Endothelial cell of umbilical vein (primary cell): ENCODE measurements around the gene CCNY. TPM values are rescaled to one million over a fixed set of nuclear protein-coding genes. Genes with fewer than 3 reads are reported as not detected.

Experiments
- BruUV-seq: library from RNA; stranded (reverse); fragments of 400-500 nt; replicated peaks from 2 replicates; lab custom pipeline; 2021; lab: Mats Ljungman, UMichigan
- CTCF ChIA-PET: fragments of 300-600, 350-600 bp; sonication (Branson Sonifier 250); formaldehyde crosslinking; loops from one replicate; lab custom pipeline; 2021; ENCODE audit warnings: antibody characterized with exemption, inconsistent platforms; lab: Charles Lee
- POLR2A ChIA-PET: fragments of 300-600, 350-600 bp; sonication (Branson Sonifier 250); formaldehyde crosslinking; loops from one replicate; lab custom pipeline; 2021; ENCODE audit warnings: antibody characterized with exemption, inconsistent platforms; lab: Charles Lee
- DNase-seq: peaks from one replicate; pipeline ENCODE4 v3.0.0-alpha.2; 2011; ENCODE audit warnings: low read depth, low spot score
- FAIRE-seq: peaks from 2 replicates; lab custom pipeline; 2011; peaks lifted over from hg19 to GRCh38; lab: Jason Lieb, UNC
- H2AFZ ChIP-seq: 2 replicates; pipeline ENCODE4 v1.6.0; 2012; ENCODE audit warnings: low read depth, low read length, control low read depth, inconsistent platforms
- H3K27ac ChIP-seq: 2 replicates; pipeline ENCODE4 v1.5.1; 2011; ENCODE audit warnings: low read depth, mild to moderate bottlenecking, control low read depth, low read length, moderate library complexity; ENCODE audit not compliant: insufficient read depth
- H3K27me3 ChIP-seq, 2 experiments: 2 replicates each; pipeline versions ENCODE4 v1.6.0 to v1.6.1; 2011; ENCODE audit warnings: low read length in 2 of 2, mixed read lengths in 1 of 2; ENCODE audit not compliant: control insufficient read depth in 2 of 2, insufficient read depth in 2 of 2
- H3K36me3 ChIP-seq, 2 experiments: 2 replicates in 1 of 2; 3 replicates in 1 of 2; pipeline ENCODE4 v1.5.1; 2011; ENCODE audit warnings: low read length in 2 of 2, mild to moderate bottlenecking in 1 of 2, moderate library complexity in 1 of 2; ENCODE audit not compliant: control insufficient read depth in 2 of 2, insufficient read depth in 2 of 2; ENCODE audit errors: extremely low read depth in 1 of 2
- H3K4me1 ChIP-seq: 3 replicates; pipeline ENCODE4 v1.5.1; 2011; ENCODE audit warnings: mild to moderate bottlenecking, low read length; ENCODE audit not compliant: control insufficient read depth, insufficient read depth; ENCODE audit errors: extremely low read depth
- H3K4me2 ChIP-seq: 2 replicates; pipeline ENCODE4 v1.6.1; 2011; ENCODE audit warnings: low read length, control low read depth, mixed read lengths; ENCODE audit not compliant: insufficient read depth
- H3K4me3 ChIP-seq, 3 experiments: fragments of 200-600 bp in 1 of 3; sonication (generic), shearing (Covaris generic) in 1 of 3; replicated peaks in 1 of 3; 2 replicates each; pipeline ENCODE4 v1.5.1; 2011 to 2016; ENCODE audit warnings: control low read depth in 3 of 3, low read length in 3 of 3, mild to moderate bottlenecking in 2 of 3, inconsistent platforms in 1 of 3, low read depth in 1 of 3, moderate library complexity in 1 of 3; ENCODE audit not compliant: insufficient read depth in 1 of 3
- H3K79me2 ChIP-seq: 2 replicates; pipeline ENCODE4 v1.6.0; 2012; ENCODE audit warnings: low read length, inconsistent platforms; ENCODE audit not compliant: control insufficient read depth, insufficient read depth
- H3K9ac ChIP-seq: replicated peaks from 2 replicates; pipeline ENCODE3; 2011; ENCODE audit warnings: low read length, control low read depth; ENCODE audit not compliant: insufficient read depth; ENCODE audit errors: extremely low read depth
- H3K9me1 ChIP-seq: replicated peaks from 3 replicates; pipeline ENCODE4 v1.6.0; 2011; ENCODE audit warnings: mild to moderate bottlenecking, low read length; ENCODE audit not compliant: control insufficient read depth, insufficient read depth; ENCODE audit errors: extremely low read depth
- H3K9me3 ChIP-seq: replicated peaks from 2 replicates; pipeline ENCODE4 v1.5.1; 2012; ENCODE audit warnings: low read length, inconsistent platforms; ENCODE audit not compliant: control insufficient read depth, insufficient read depth
- H4K20me1 ChIP-seq: replicated peaks from 2 replicates; pipeline ENCODE3; 2011; ENCODE audit warnings: mild to moderate bottlenecking, low read length; ENCODE audit not compliant: control insufficient read depth, insufficient read depth; ENCODE audit errors: extremely low read depth
- CTCF ChIP-seq, 2 donors: IDR thresholded peaks; 1 replicate in 1 of 2; 2 replicates in 1 of 2; pipeline ENCODE4 v1.5.1; 2011; ENCODE audit warnings: low read length in 2 of 2, mild to moderate bottlenecking in 2 of 2, moderate library complexity in 2 of 2, control low read depth in 1 of 2, inconsistent platforms in 1 of 2, low read depth in 1 of 2; ENCODE audit not compliant: insufficient read depth in 1 of 2; ENCODE audit errors: extremely low read depth in 1 of 2
- EZH2 ChIP-seq: IDR thresholded peaks from 2 replicates; pipeline ENCODE4 v1.6.1; 2012; ENCODE audit warnings: borderline replicate concordance, low read depth, mild to moderate bottlenecking, moderate library complexity, low read length, inconsistent platforms; ENCODE audit not compliant: severe bottlenecking
- FOS ChIP-seq: IDR thresholded peaks from 2 replicates; pipeline ENCODE4 v1.6.1; 2011; ENCODE audit warnings: mild to moderate bottlenecking, low read length, moderate library complexity, borderline replicate concordance; ENCODE audit not compliant: insufficient read depth
- GATA2 ChIP-seq: IDR thresholded peaks from 2 replicates; pipeline ENCODE4 v1.7.0; 2011; ENCODE audit warnings: low read depth, mild to moderate bottlenecking, moderate library complexity, mixed read lengths, low read length; ENCODE audit not compliant: insufficient read length, insufficient read depth
- JUN ChIP-seq: IDR thresholded peaks from 2 replicates; pipeline ENCODE4 v1.6.1; 2011; ENCODE audit warnings: borderline replicate concordance, low read depth; ENCODE audit not compliant: insufficient read length, insufficient read depth
- MAX ChIP-seq: IDR thresholded peaks from 2 replicates; pipeline ENCODE4 v1.6.1; 2011; ENCODE audit not compliant: insufficient read depth, insufficient read length
- MYC ChIP-seq: IDR thresholded peaks from one replicate; pipeline ENCODE4 v1.6.1; 2011; ENCODE audit warnings: mild to moderate bottlenecking, low read depth, low read length
- POLR2A ChIP-seq: IDR thresholded peaks from 2 replicates; pipeline ENCODE4 v1.6.1; 2012; ENCODE audit warnings: low read depth, mild to moderate bottlenecking, control low read depth, low read length
- POLR2AphosphoS5 ChIP-seq: IDR thresholded peaks from 2 replicates; pipeline ENCODE4 v1.6.1; 2012; ENCODE audit warnings: low read depth, mild to moderate bottlenecking, control low read depth, low read length, moderate library complexity; ENCODE audit not compliant: insufficient read depth
- dilution Hi-C: fragments of 300-500 bp; cut with MboI; formaldehyde crosslinking; loops from one replicate; pipeline ENCODE4 v1.15.0; 2019; ENCODE audit warnings: low sequenced_read_pairs; ENCODE audit not compliant: extremely low pct_ligation_motif_present
- intact Hi-C: fragments of 100-400 bp; cut with micrococcal nuclease; formaldehyde crosslinking; loops from one replicate; pipeline ENCODE4 v1.10.0; 2022
- polyA plus RNA-seq, 4 experiments: library from polyadenylated mRNA; depleted of rRNA in 3 of 4; stranded (reverse) in 3 of 4; unstranded in 1 of 4; fragments of >200 nt; gene quantifications; 2 replicates each; pipeline versions ENCODE4 v1.2.1 to v1.2.3, GENCODE V29; 2011 to 2012; ENCODE audit warnings: missing spikeins in 1 of 4
- total RNA-seq: library from RNA; stranded (reverse); gene quantifications from 2 replicates; pipeline ENCODE4 v1.2.3, GENCODE V29; 2021

Gene CCNY
- total and polyA plus RNA-seq, 2 donors (not counting 3 experiments of a cell fraction or from before 2014, with no cell fraction given), result 61.5 to 107 TPM

GRCh38 chr10:35316218-35316967, 19.9 kb upstream of the CCNY start:
- BruUV-seq, result no TSS peak
- Histone ChIP-seq H2AFZ (no peak overlapping the region), H3K79me2 (peaks cover 4% of the 10 kb centered on the region), H3K4me1 (no peaks in the 10 kb centered on the region), H3K9me1 (no peaks in the 10 kb centered on the region), H3K36me3 (peaks cover 0 to 4% of the 10 kb centered on the region in 2 experiments), H3K9me3 (no peaks in the 10 kb centered on the region), H3K27ac (no peak overlapping the region), H3K4me3 (no peak overlapping the region), H3K9ac (no peak overlapping the region), H4K20me1 (no peaks in the 10 kb centered on the region), H3K4me2 (no peak overlapping the region), H3K27me3 (no peaks in the 10 kb centered on the region)
- no peak for DNase-seq
- CTCF ChIA-PET, result no interaction called here
- no peak for TF ChIP-seq EZH2
- dilution Hi-C loops (no loop called here), intact Hi-C loops (no loop called here)
- FAIRE-seq, result no peak
- POLR2A ChIA-PET, result no interaction called here

- FAIRE-seq, result no peak
These were observed 17.8 kb upstream of the CCNY start for GRCh38 chr10:35318551-35318950.

More at GRCh38 chr10:35318551-35318950, 17.8 kb upstream of the CCNY start:
- no peak for DNase-seq
- H3K4me3 ChIP-seq, result no peak overlapping the region
- no peaks in the 10 kb centered on the region for H4K20me1 ChIP-seq
- TF ChIP-seq JUN (no peak), POLR2AphosphoS5 (no peak), FOS (no peak), MYC (no peak), MAX (no peak), GATA2 (no peak), POLR2A (no peak), CTCF (IDR thresholded peaks at IDR 0.05; ENCODE audit: extremely low read depth in 1 of 2, insufficient read depth in 1 of 2, low read depth in 1 of 2, low read length in 2 of 2) (no peak), EZH2 (no peak)
- no peak overlapping the region for H3K9ac ChIP-seq
- no peaks in the 10 kb centered on the region for H3K4me1 ChIP-seq
- POLR2A ChIA-PET, result no interaction called here
- H3K9me1 ChIP-seq, result no peaks in the 10 kb centered on the region
- intact Hi-C loops (no loop called here), dilution Hi-C loops (no loop called here)
- H3K36me3 ChIP-seq, result peaks cover 0 to 4% of the 10 kb centered on the region in 2 experiments
- H3K27ac ChIP-seq, result no peak overlapping the region
- no peak overlapping the region for H3K4me2 ChIP-seq
- no TSS peak for BruUV-seq
- H3K9me3 ChIP-seq, result no peaks in the 10 kb centered on the region
- no peaks in the 10 kb centered on the region for H3K27me3 ChIP-seq
- CTCF ChIA-PET, result interaction anchor here (1.0 kb wide), 1 partner anchor 14 kb away, joined by 3 read pairs; no protein-coding TSS in a partner anchor
- H3K79me2 ChIP-seq, result peaks cover 5% of the 10 kb centered on the region
- H2AFZ ChIP-seq, result no peak overlapping the region
